ENCODE results near the gene EMILIN1. TPM values are rescaled to one million over a fixed set of nuclear protein-coding genes. Genes with fewer than 3 reads are reported as not detected.

EMILIN1 gene
- total RNA-seq, 1 donor from 2014 or later: 0.87 TPM

DNA sequence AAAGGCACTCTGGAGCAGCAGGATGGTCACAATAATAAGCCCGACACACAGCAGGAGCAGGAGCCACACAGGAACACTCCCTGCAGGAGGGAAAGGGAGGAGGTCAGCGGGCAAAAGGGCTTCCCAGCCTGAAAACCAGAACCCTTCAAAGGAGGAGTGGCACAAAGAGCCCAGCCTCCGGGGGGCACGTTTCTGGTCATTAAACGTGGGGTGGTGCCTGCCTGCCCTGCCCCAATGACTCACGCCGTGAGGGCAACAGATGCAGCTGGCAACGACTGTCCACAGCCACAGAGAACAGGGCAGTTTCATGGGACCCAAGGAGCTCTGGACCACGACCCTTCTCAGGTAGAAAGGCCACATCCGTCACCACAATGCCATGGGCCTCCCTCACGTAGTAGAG lies 53.0 kb downstream of the EMILIN1 start:
- DNase-seq (ENCODE audit: low spot score): no peak
- peaks cover 49% of the 10 kb centered on the region for H3K36me3 Mint-ChIP-seq (ENCODE audit: low read depth)
- intact Hi-C loops (cut with micrococcal nuclease): no loop called here
- no peaks in the 10 kb centered on the region for H3K9me3 Mint-ChIP-seq
- no peaks in the 10 kb centered on the region for H3K27me3 Mint-ChIP-seq (ENCODE audit: low read depth)
- H3K27ac Mint-ChIP-seq: peak overlapping the region; percentile 60
- H3K4me3 Mint-ChIP-seq (ENCODE audit: low read depth): no peak overlapping the region
- H3K4me1 Mint-ChIP-seq (ENCODE audit: low read depth): peaks cover 10% of the 10 kb centered on the region

- H3K4me3 Mint-ChIP-seq (ENCODE audit: low read depth): peak overlapping the region; percentile 96
- H3K36me3 Mint-ChIP-seq (ENCODE audit: low read depth): peaks cover 49% of the 10 kb centered on the region
- H3K4me1 Mint-ChIP-seq (ENCODE audit: low read depth): peaks cover 10% of the 10 kb centered on the region
- peak overlapping the region; percentile 78 for H3K27ac Mint-ChIP-seq
- peaks cover 2% of the 10 kb centered on the region for H3K27me3 Mint-ChIP-seq (ENCODE audit: low read depth)
- no peak for DNase-seq (ENCODE audit: low spot score)
- intact Hi-C loops (cut with micrococcal nuclease): no loop called here
- H3K9me3 Mint-ChIP-seq: no peaks in the 10 kb centered on the region
Observed at GRCh38 chr2:27133195-27133875, 54.9 kb downstream of the EMILIN1 start.

- H3K4me1 Mint-ChIP-seq (ENCODE audit: low read depth): peaks cover 10% of the 10 kb centered on the region
- H3K4me3 Mint-ChIP-seq (ENCODE audit: low read depth): peak within 1 kb of the TSS; percentile 96
Observed at GRCh38 chr2:27133905-27134780, 55.7 kb downstream of the EMILIN1 start, which contains the start of gene PREB. PREB (minus strand) TSS chr2:27134636; CDS start chr2:27134421, 215 bp downstream.

GRCh38 chr2:27134781-27135477 lies 56.5 kb downstream of the EMILIN1 start:
- H3K4me1 Mint-ChIP-seq (ENCODE audit: low read depth): peaks cover 10% of the 10 kb centered on the region
- no peak for DNase-seq (ENCODE audit: low spot score)
- H3K4me3 Mint-ChIP-seq (ENCODE audit: low read depth): peak overlapping the region; percentile 96
- H3K9me3 Mint-ChIP-seq: no peaks in the 10 kb centered on the region
- intact Hi-C loops (cut with micrococcal nuclease): loop anchor here (1.0 to 2.0 kb wide), 3 partner anchors 12 to 77 kb away; partner anchors contain the start of genes ABHD1, ATRAID, KHK and SLC5A6
- peaks cover 2% of the 10 kb centered on the region for H3K27me3 Mint-ChIP-seq (ENCODE audit: low read depth)
- H3K36me3 Mint-ChIP-seq (ENCODE audit: low read depth): peaks cover 37% of the 10 kb centered on the region
- peak overlapping the region; percentile 95 for H3K27ac Mint-ChIP-seq

More at GRCh38 chr2:27133905-27134780, 55.7 kb downstream of the EMILIN1 start, which contains the start of gene PREB:
- DNase-seq (ENCODE audit: low spot score): peak; percentile 98
- Mint-ChIP-seq H3K27ac (peak within 1 kb of the TSS; percentile 95), H3K9me3 (no peaks in the 10 kb centered on the region), H3K27me3 (ENCODE audit: low read depth) (peaks cover 2% of the 10 kb centered on the region), H3K36me3 (ENCODE audit: low read depth) (peaks cover 45% of the 10 kb centered on the region)
- intact Hi-C loops (cut with micrococcal nuclease): loop anchor here (1.0 to 2.0 kb wide), 3 partner anchors 11 to 78 kb away; partner anchors contain the start of genes ABHD1, ATRAID, KHK and SLC5A6

- Mint-ChIP-seq H3K36me3 (ENCODE audit: low read depth) (peaks cover 31% of the 10 kb centered on the region), H3K9me3 (no peaks in the 10 kb centered on the region), H3K27me3 (ENCODE audit: low read depth) (peaks cover 2% of the 10 kb centered on the region), H3K4me1 (ENCODE audit: low read depth) (peaks cover 10% of the 10 kb centered on the region), H3K27ac (peak overlapping the region; percentile 95), H3K4me3 (ENCODE audit: low read depth) (peak overlapping the region; percentile 96)
- no peak for DNase-seq (ENCODE audit: low spot score)
- intact Hi-C loops (cut with micrococcal nuclease): loop anchor here (2.0 kb wide), 1 partner anchor 49 kb away; the partner anchor contains the start of gene KHK
Observed at GRCh38 chr2:27135478-27135955, 57.1 kb downstream of the EMILIN1 start.

Other genes with a start within 250 kb of the EMILIN1 start
- gene DPYSL5, start 230.5 kb upstream of the EMILIN1 start, total RNA-seq: 0.05 TPM in 1 of 2 replicates, not detected in the other
- 1.8 and 2.2 TPM in 2 replicates for gene MAPRE3, start 108.0 kb upstream of the EMILIN1 start, total RNA-seq
- gene TMEM214, start 45.6 kb upstream of the EMILIN1 start, total RNA-seq: 96.3 and 102 TPM in 2 replicates
- 12.5 and 13.8 TPM in 2 replicates for gene AGBL5, start 26.9 kb upstream of the EMILIN1 start, total RNA-seq
- gene OST4, start 7.0 kb upstream of the EMILIN1 start, total RNA-seq: 330 and 341 TPM in 2 replicates
- 12.3 and 13.4 TPM in 2 replicates for gene KHK, start 8.2 kb downstream of the EMILIN1 start, total RNA-seq
- 8.1 and 9.0 TPM in 2 replicates for gene CGREF1, start 40.5 kb downstream of the EMILIN1 start, total RNA-seq
- 1.2 and 1.5 TPM in 2 replicates for gene ABHD1, start 45.2 kb downstream of the EMILIN1 start, total RNA-seq
- 79.8 and 82.6 TPM in 2 replicates for gene PREB, start 56.0 kb downstream of the EMILIN1 start, total RNA-seq
- not detected in 2 replicates for gene PRR30, start 60.8 kb downstream of the EMILIN1 start, total RNA-seq
- not detected in 2 replicates for gene TCF23, start 70.4 kb downstream of the EMILIN1 start, total RNA-seq
- 107 and 114 TPM in 2 replicates for gene ATRAID, start 133.4 kb downstream of the EMILIN1 start, total RNA-seq
- gene SLC5A6, start 133.7 kb downstream of the EMILIN1 start, total RNA-seq: 70.7 and 73.9 TPM in 2 replicates
- gene CAD, start 138.8 kb downstream of the EMILIN1 start, total RNA-seq: 141 and 146 TPM in 2 replicates
- 1.7 and 1.9 TPM in 2 replicates for gene SLC30A3, start 184.4 kb downstream of the EMILIN1 start, total RNA-seq
- not detected in 2 replicates for gene DNAJC5G, start 196.8 kb downstream of the EMILIN1 start, total RNA-seq
- 0.21 and 0.25 TPM in 2 replicates for gene TRIM54, start 203.8 kb downstream of the EMILIN1 start, total RNA-seq
- gene UCN, start 229.8 kb downstream of the EMILIN1 start, total RNA-seq: 0.94 and 1.3 TPM in 2 replicates
- 80.4 and 82.6 TPM in 2 replicates for gene MPV17, start 244.5 kb downstream of the EMILIN1 start, total RNA-seq